OCI-LY7 (cell line): ENCODE measurements around the gene MOV10. TPM values are rescaled to one million over a fixed set of nuclear protein-coding genes. Genes with fewer than 3 reads are reported as not detected.

Source experiments
- BruUV-seq: library from RNA; stranded (reverse); fragments of 400-500 nt; replicated peaks from 2 replicates; lab custom pipeline; 2021; lab: Mats Ljungman, UMichigan
- CTCF ChIA-PET: fragments of 300-600 bp; sonication (Branson Sonifier 250); formaldehyde crosslinking; loops from one replicate; lab custom pipeline; 2022; ENCODE audit warnings: antibody characterized with exemption; ENCODE audit not compliant: unreplicated experiment; lab: Charles Lee
- POLR2A ChIA-PET: fragments of 300-600 bp; sonication (Branson Sonifier 250); formaldehyde crosslinking; loops from one replicate; lab custom pipeline; 2022; ENCODE audit warnings: antibody characterized with exemption; lab: Charles Lee
- DNase-seq: peaks from one replicate; pipeline ENCODE4 v3.0.0-alpha.2; 2015; ENCODE audit warnings: low spot score
- H2AFZ ChIP-seq: fragments of 200-600 bp; sonication (generic), shearing (Covaris generic); 2 replicates; pipeline ENCODE4 v1.6.1; 2014; ENCODE audit warnings: mild to moderate bottlenecking, antibody characterized with exemption, low read length, moderate library complexity
- H3K27ac ChIP-seq: fragments of 200-600 bp; sonication (generic); 2 replicates; pipeline ENCODE4 v1.5.1; 2014; ENCODE audit warnings: mixed run types, low read depth, mild to moderate bottlenecking, moderate library complexity, low read length, inconsistent platforms; ENCODE audit not compliant: poor library complexity, severe bottlenecking
- H3K36me3 ChIP-seq: fragments of 200-600 bp; sonication (generic); 2 replicates; pipeline ENCODE4 v1.6.1; 2014; ENCODE audit warnings: mild to moderate bottlenecking, antibody characterized with exemption, low read length, moderate library complexity, mixed read lengths; ENCODE audit not compliant: insufficient read depth
- H3K4me1 ChIP-seq: fragments of 200-600 bp; sonication (generic); 2 replicates; pipeline ENCODE4 v1.5.1; 2014; ENCODE audit warnings: mild to moderate bottlenecking, low read length; ENCODE audit not compliant: insufficient read depth, poor library complexity, severe bottlenecking
- H3K4me2 ChIP-seq: fragments of 200-600 bp; sonication (generic); 2 replicates; pipeline ENCODE4 v1.6.1; 2014; ENCODE audit warnings: mild to moderate bottlenecking, low read length
- H3K4me3 ChIP-seq: fragments of 200-600 bp; sonication (generic); 2 replicates; pipeline ENCODE4 v1.5.1; 2014; ENCODE audit warnings: mild to moderate bottlenecking, low read depth, low read length; ENCODE audit not compliant: poor library complexity, severe bottlenecking
- H3K79me2 ChIP-seq: fragments of 200-600 bp; sonication (generic); 2 replicates; pipeline ENCODE4 v1.6.1; 2016; ENCODE audit warnings: low read depth, mild to moderate bottlenecking, low read length, moderate library complexity, mixed read lengths; ENCODE audit not compliant: insufficient read depth
- H3K9me2 ChIP-seq: fragments of 200-600 bp; sonication (generic); 2 replicates; pipeline ENCODE4 v1.6.1; 2016; ENCODE audit warnings: mild to moderate bottlenecking, low read length, mixed read lengths; ENCODE audit not compliant: insufficient read depth
- H3K9me3 ChIP-seq: fragments of 200-600 bp; sonication (generic); 2 replicates; pipeline ENCODE4 v1.6.1; 2014; ENCODE audit warnings: mild to moderate bottlenecking, mixed run types, low read length, mixed read lengths
- H4K20me1 ChIP-seq: fragments of 200-600 bp; sonication (generic); 2 replicates; pipeline ENCODE4 v1.6.1; 2014; ENCODE audit warnings: mild to moderate bottlenecking, antibody characterized with exemption, low read length, moderate library complexity, mixed read lengths; ENCODE audit not compliant: insufficient read depth
- EZH2phosphoT487 ChIP-seq: fragments of 200-600 bp; sonication (generic); IDR thresholded peaks from 2 replicates; pipeline ENCODE4 v1.6.1; 2018; ENCODE audit warnings: low read depth, borderline replicate concordance, mild to moderate bottlenecking, mixed run types, antibody characterized with exemption, low read length, moderate library complexity, mixed read lengths
- intact Hi-C: fragments of 100-400 bp; cut with micrococcal nuclease; formaldehyde crosslinking; loops from one replicate; pipeline ENCODE4 v1.10.0; 2022; ENCODE audit not compliant: unreplicated experiment
- total RNA-seq, 2 experiments: library from RNA; depleted of rRNA in 1 of 2; stranded (reverse); fragments of >200 nt in 1 of 2; shearing (Covaris generic) in 1 of 2; gene quantifications; 2 replicates each; pipeline ENCODE4 v1.2.3, GENCODE V29; 2014 to 2022
- TF ChIP-seq, protein P1 (sequence below): fragments of 200-600 bp; sonication (generic); conservative IDR thresholded peaks from 2 replicates; pipeline ENCODE4 v1.5.1; 2014; ENCODE audit warnings: mild to moderate bottlenecking, antibody characterized with exemption, low read length, moderate library complexity, mixed read lengths

MOV10 gene
- total RNA-seq, 2 experiments from 2014 or later: 28.2 to 32.4 TPM

DNA sequence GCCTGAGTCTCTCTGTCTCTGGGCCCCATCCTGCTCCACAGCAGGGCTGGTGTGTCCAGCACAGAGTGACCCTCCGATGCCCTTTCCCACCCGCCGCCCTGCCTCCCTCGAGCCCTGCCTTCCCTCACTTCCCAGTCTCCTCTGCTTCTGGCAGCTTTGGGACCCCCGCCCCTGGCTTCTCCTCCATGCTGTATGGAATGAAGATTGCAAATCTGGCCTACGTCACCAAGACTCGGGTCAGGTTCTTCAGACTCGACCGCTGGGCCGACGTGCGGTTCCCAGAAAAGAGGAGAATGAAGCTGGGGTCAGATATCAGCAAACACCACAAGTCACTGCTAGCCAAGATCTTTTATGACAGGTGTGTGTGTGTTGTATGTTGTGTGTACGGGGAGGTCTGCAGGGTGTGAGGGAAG lies 14.3 kb downstream of the MOV10 start:
- Histone ChIP-seq H3K27ac (no peak overlapping the region), H3K4me2 (no peak overlapping the region), H3K36me3 (no peaks in the 10 kb centered on the region), H3K79me2 (no peaks in the 10 kb centered on the region), H3K9me2 (no peaks in the 10 kb centered on the region), H3K4me1 (no peaks in the 10 kb centered on the region), H4K20me1 (no peaks in the 10 kb centered on the region), H3K4me3 (no peak overlapping the region), H2AFZ (no peak overlapping the region), H3K9me3 (no peaks in the 10 kb centered on the region)
- ChIA-PET POLR2A (interaction anchor here (0.6 to 1.2 kb wide), 2 partner anchors 13 to 26 kb away, joined by 3 to 4 read pairs; no protein-coding TSS in a partner anchor), CTCF (no interaction called here)
- no TSS peak for BruUV-seq
- DNase-seq: no peak
- intact Hi-C loops: no loop called here
- no peak for TF ChIP-seq EZH2phosphoT487
- TF ChIP-seq, protein P1, sequence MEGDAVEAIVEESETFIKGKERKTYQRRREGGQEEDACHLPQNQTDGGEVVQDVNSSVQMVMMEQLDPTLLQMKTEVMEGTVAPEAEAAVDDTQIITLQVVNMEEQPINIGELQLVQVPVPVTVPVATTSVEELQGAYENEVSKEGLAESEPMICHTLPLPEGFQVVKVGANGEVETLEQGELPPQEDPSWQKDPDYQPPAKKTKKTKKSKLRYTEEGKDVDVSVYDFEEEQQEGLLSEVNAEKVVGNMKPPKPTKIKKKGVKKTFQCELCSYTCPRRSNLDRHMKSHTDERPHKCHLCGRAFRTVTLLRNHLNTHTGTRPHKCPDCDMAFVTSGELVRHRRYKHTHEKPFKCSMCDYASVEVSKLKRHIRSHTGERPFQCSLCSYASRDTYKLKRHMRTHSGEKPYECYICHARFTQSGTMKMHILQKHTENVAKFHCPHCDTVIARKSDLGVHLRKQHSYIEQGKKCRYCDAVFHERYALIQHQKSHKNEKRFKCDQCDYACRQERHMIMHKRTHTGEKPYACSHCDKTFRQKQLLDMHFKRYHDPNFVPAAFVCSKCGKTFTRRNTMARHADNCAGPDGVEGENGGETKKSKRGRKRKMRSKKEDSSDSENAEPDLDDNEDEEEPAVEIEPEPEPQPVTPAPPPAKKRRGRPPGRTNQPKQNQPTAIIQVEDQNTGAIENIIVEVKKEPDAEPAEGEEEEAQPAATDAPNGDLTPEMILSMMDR: no peak

GRCh38 chr1:112689196-112689841 lies 14.9 kb downstream of the MOV10 start:
- no peak overlapping the region for H2AFZ ChIP-seq
- H3K27ac ChIP-seq: no peak overlapping the region
- POLR2A ChIA-PET: interaction anchor here (0.6 to 1.5 kb wide), 3 partner anchors 11 to 27 kb away, joined by 3 to 4 read pairs (median 3); no protein-coding TSS in a partner anchor
- DNase-seq: no peak
- H4K20me1 ChIP-seq: no peaks in the 10 kb centered on the region
- H3K4me2 ChIP-seq: no peak overlapping the region
- H3K9me3 ChIP-seq: no peaks in the 10 kb centered on the region
- intact Hi-C loops: no loop called here
- CTCF ChIA-PET: no interaction called here
- no peak overlapping the region for H3K4me3 ChIP-seq
- no TSS peak for BruUV-seq
- H3K36me3 ChIP-seq: no peaks in the 10 kb centered on the region
- no peaks in the 10 kb centered on the region for H3K9me2 ChIP-seq
- H3K4me1 ChIP-seq: no peaks in the 10 kb centered on the region
- no peak for TF ChIP-seq EZH2phosphoT487
- TF ChIP-seq, protein P1: no peak
- no peaks in the 10 kb centered on the region for H3K79me2 ChIP-seq

DNA sequence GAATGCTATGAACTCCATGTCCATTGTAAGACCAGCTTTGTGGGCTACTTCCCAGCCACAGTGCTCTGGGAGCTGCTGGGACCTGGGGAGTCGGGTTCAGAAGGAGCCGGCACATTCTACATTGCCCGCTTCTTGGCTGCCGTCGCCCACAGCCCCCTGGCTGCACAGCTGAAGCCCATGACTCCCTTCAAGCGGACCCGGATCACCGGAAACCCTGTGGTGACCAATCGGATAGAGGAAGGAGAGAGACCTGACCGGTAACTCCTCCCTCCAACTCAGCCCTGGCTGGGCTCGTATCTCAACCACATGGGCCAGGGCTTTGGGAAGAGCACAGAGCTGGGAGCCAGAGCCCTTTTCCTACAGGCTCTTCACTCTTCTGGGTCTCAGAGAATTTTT lies 15.4 kb downstream of the MOV10 start:
- no TSS peak for BruUV-seq

More for the DNA sequence above, 15.4 kb downstream of the MOV10 start:
- intact Hi-C loops: no loop called here
- Histone ChIP-seq H3K9me3 (no peaks in the 10 kb centered on the region), H3K36me3 (no peaks in the 10 kb centered on the region), H3K79me2 (no peaks in the 10 kb centered on the region), H3K27ac (no peak overlapping the region), H3K9me2 (no peaks in the 10 kb centered on the region), H3K4me1 (no peaks in the 10 kb centered on the region), H4K20me1 (no peaks in the 10 kb centered on the region), H2AFZ (no peak overlapping the region), H3K4me2 (no peak overlapping the region), H3K4me3 (no peak overlapping the region)
- CTCF ChIA-PET: no interaction called here
- no peak for DNase-seq
- POLR2A ChIA-PET: interaction anchor here (1.2 to 1.5 kb wide), 2 partner anchors 11 to 12 kb away, joined by 3 read pairs; no protein-coding TSS in a partner anchor
- TF ChIP-seq, protein P1: no peak
- TF ChIP-seq EZH2phosphoT487: no peak
